ENCODE data around the gene RANBP1.

Gene RANBP1

DNA sequence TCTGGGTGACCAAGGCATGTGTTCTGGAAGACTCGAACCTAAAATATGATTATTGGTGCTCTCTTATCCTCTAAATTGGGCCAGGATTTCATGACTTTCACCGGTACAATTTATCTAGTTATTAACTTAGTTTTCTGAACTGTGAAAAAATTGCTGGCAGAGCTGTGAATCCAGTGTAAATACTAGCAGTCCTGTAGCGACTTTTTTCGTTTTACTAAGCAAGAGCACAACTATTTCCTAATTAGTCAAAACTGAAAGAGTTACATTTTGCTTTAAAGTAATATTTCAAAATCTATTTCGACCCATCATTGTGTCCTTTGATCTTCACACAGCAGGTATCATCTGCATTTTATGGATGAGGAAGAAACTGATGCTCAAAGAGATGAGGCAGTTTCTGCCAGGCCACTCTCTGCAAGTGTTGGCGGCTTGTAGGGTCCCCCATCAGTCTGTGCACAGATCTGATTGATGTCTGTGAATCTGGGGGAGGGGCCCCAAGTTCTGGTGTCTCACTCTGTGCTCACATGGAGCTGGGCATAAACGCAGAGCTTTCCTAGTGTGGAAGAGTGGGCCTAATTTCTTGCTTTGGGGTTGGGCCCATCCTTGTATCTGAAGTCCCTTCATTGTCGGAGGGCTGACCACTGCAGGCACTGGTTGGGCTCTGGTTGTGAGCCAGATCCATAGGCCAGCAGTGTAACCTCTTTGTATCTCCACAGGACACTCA is 2.6 kb downstream of the RANBP1 start:
- H3K36me3 ChIP-seq (ENCODE audit: control insufficient read depth in 1 of 2, insufficient read depth in 2 of 2, low read length in 2 of 2) = peaks cover 12 to 51% of the 10 kb centered on the region in 2 donors

DNA sequence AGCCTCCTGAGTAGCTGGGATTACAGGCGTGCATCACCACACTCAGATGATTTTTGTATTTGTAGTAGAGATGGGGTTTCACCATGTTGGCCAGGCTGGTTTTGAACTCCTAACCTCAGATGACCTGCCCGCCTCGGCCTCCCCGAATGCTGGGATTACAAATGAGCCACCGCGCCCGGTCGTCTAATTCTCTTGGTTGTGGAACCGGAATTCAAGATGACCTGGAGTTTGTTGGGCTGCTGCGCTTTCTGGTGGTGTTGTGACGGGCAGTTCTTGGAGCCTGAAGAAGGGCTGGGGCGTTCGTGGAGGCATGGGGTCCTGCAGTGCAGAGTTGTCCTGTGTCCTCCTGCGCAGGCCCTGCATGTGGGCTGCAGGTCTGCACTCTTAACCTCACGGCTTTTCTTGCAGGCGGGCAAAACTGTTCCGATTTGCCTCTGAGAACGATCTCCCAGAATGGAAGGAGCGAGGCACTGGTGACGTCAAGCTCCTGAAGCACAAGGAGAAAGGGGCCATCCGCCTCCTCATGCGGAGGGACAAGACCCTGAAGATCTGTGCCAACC is 6.0 kb downstream of the RANBP1 start:
- no peak overlapping the region for H3K4me3 ChIP-seq (ENCODE audit: low read depth in 1 of 2, low read length in 2 of 2)
- peaks cover 6 to 34% of the 10 kb centered on the region in 2 donors for H3K4me1 ChIP-seq (ENCODE audit: control insufficient read depth in 1 of 2, insufficient read depth in 2 of 2, low read length in 2 of 2)
- no peaks in the 10 kb centered on the region for H3K27me3 ChIP-seq (ENCODE audit: low read depth, low read length)
- H3K9me3 ChIP-seq (ENCODE audit: control insufficient read depth in 1 of 2, low read length in 2 of 2) = no peaks in the 10 kb centered on the region
- no peak overlapping the region for H3K27ac ChIP-seq (ENCODE audit: low read length)
- peaks cover 18 to 59% of the 10 kb centered on the region in 2 donors for H3K36me3 ChIP-seq (ENCODE audit: control insufficient read depth in 1 of 2, insufficient read depth in 2 of 2, low read length in 2 of 2)

More for the DNA sequence above, 2.6 kb downstream of the RANBP1 start:
- Histone ChIP-seq H3K27ac (ENCODE audit: low read length) (peak overlapping the region; percentile 58), H3K4me1 (ENCODE audit: control insufficient read depth in 1 of 2, insufficient read depth in 2 of 2, low read length in 2 of 2) (peaks cover 6 to 47% of the 10 kb centered on the region in 2 donors), H3K4me3 (ENCODE audit: low read depth in 1 of 2, low read length in 2 of 2) (peak overlapping the region; percentile 83 to 94), H3K9me3 (ENCODE audit: control insufficient read depth in 1 of 2, low read length in 2 of 2) (no peaks in the 10 kb centered on the region), H3K27me3 (ENCODE audit: low read depth, low read length) (no peaks in the 10 kb centered on the region)

DNA sequence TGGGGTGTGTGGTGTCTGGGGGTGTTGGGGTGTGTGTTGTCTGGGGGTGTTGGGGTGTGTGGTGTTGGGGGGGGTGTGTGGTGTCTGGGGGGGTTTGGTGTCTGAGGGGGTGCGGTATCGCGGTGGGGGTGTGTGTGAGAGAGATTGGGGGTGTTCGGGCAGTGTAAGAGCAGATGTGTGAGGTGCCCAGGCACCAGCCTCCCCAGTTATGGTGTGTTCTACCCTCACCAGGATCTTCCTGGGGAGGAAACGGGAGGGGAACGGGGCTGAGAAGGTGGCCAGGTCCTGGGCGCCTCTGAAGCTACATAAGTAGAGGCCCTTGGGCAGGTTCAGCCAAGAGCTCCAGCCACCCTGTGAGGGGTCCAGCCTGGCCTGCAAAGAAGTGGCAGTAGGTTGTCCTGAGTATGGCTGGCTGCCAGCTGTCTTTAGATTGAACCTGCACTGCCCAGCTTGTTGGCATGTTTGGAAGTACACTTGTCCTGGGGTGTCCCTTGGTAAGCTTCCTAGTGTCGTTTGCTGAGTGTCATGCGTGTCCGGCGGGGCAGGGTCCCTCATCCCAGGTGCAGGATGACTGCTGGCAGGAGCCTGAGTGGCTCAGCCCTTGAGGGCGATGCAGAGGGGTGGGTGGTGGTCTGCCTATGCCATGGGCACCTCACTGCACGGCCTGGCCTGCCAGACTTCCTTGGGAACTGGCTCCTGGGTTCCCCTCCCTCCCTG is 7.6 kb downstream of the RANBP1 start:
- Histone ChIP-seq H3K27ac (ENCODE audit: low read length) (no peak overlapping the region), H3K9me3 (ENCODE audit: control insufficient read depth in 1 of 2, low read length in 2 of 2) (no peaks in the 10 kb centered on the region), H3K27me3 (ENCODE audit: low read depth, low read length) (no peaks in the 10 kb centered on the region), H3K4me3 (ENCODE audit: low read depth in 1 of 2, low read length in 2 of 2) (no peak overlapping the region), H3K4me1 (ENCODE audit: control insufficient read depth in 1 of 2, insufficient read depth in 2 of 2, low read length in 2 of 2) (peaks cover 1 to 25% of the 10 kb centered on the region in 2 donors), H3K36me3 (ENCODE audit: control insufficient read depth in 1 of 2, insufficient read depth in 2 of 2, low read length in 2 of 2) (peaks cover 18 to 69% of the 10 kb centered on the region in 2 donors)

DNA sequence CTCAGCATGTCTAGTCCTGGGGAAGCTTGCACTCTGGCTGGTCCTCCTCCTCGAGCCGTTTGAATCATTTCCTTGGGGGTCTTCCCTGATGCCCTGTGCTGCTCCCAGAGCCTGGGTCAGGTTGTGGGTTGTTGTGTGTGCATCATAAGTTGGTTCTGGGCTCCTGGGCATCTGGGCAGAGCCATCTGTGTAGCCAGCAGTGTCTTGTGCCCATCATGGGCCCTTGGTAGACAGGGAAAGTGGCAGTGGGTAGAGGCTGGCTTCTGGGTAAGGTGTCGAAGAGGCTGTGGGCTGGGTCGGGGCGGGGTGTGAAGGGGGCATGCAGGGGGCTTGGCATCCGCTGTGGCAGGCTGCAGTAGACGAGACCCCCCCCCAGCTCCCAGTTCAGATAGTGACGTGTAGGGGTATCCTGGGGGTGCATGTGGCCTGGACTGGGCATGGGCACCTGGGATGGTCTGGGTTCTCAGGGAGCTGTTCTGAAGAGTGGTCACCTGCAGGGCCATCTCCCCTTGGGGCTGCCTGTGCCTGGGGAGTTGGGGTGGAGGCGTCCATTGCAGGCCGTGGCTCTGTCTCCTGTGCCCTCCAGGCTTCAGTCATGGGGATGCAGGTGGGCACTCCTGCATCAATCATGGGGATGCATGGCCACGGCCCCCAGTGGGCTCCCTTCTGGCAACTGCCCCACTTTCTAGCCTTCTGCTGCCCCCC is 8.3 kb downstream of the RANBP1 start:
- H3K27me3 ChIP-seq (ENCODE audit: low read depth, low read length) = no peaks in the 10 kb centered on the region

DNA sequence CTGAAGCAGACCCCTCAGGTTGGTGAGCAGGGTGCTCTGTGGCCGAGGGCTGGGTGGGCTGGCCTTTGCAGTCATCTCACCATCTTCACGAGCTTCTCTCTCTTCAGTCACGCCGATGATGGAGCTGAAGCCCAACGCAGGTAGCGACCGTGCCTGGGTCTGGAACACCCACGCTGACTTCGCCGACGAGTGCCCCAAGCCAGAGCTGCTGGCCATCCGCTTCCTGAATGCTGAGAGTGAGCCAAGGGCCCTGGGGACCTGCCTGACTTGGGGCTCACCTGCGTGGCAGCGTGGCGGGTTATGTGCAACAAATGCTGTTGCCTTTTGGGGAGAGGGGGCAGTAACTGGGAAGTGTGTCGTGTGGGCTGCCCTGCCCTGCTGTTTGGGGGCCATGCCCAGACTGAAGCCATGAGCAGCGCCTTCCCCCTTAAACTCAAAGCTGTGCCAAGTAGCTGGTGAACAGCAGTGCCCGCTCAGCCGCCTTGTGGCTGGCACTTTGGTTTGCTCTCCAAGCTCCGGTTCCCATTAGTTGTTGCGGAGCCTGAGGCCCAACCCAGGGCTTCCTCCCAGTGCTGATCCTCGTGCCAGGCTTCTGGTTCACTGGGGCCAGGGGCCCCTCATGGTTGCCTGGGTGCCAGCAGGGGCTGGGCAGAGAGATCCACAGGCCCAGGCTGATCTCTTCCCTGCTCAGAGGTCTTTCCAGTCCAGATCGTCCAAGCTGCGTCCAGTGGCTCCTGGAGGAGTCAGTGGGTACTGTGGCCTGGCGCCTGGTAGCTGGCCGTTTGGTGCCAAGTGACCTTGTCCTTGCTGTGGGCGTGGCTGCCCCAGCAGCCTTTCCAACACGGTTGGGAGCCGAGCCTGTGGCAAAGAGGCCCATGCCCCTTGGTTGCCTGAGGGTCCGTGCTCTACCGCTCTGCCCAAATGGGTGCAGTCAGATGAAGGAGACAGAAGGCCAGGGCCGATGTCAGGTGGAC is 9.6 kb downstream of the RANBP1 start:
- H3K4me3 ChIP-seq (ENCODE audit: low read depth in 1 of 2, low read length in 2 of 2) = no peak overlapping the region

More for the DNA sequence above, 8.3 kb downstream of the RANBP1 start:
- Histone ChIP-seq H3K4me3 (ENCODE audit: low read depth in 1 of 2, low read length in 2 of 2) (no peak overlapping the region), H3K36me3 (ENCODE audit: control insufficient read depth in 1 of 2, insufficient read depth in 2 of 2, low read length in 2 of 2) (peaks cover 18 to 67% of the 10 kb centered on the region in 2 donors), H3K9me3 (ENCODE audit: control insufficient read depth in 1 of 2, low read length in 2 of 2) (no peaks in the 10 kb centered on the region), H3K4me1 (ENCODE audit: control insufficient read depth in 1 of 2, insufficient read depth in 2 of 2, low read length in 2 of 2) (peaks cover 0 to 18% of the 10 kb centered on the region in 2 donors), H3K27ac (ENCODE audit: low read length) (no peak overlapping the region)

DNA sequence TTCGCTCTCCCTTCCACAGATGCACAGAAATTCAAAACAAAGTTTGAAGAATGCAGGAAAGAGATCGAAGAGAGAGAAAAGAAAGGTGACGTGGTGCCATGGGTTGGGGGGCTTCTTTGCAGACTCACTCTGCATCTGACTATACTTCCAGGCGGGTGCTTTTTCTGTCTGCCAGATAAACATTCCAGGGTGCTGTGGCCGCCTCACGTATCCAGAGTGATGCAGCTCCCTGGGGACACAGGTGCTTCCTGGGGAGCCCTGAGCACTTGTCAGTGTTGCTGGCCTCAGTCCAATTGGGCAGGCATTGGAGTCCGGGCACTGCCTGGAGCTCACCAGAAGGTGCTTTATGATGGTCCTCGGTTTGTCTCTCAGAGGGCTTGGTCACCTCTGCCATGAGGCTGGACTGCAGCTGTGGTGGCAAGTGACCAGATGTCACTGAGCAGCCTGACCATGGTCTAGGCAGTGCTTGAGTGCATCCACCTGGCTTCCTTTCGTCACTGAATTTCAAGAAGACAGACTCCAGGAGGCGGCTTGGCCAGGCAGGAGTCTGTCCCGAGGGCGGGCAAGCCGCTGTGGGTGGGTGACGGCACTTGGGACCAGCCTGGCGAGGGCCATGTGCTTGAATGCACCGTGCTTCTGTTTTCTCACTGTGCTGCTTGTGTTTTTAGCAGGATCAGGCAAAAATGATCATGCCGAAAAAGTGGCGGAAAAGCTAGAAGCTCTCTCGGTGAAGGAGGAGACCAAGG is 10.6 kb downstream of the RANBP1 start:
- Histone ChIP-seq H3K27me3 (ENCODE audit: low read depth, low read length) (no peaks in the 10 kb centered on the region), H3K9me3 (ENCODE audit: control insufficient read depth in 1 of 2, low read length in 2 of 2) (no peaks in the 10 kb centered on the region), H3K36me3 (ENCODE audit: control insufficient read depth in 1 of 2, insufficient read depth in 2 of 2, low read length in 2 of 2) (peaks cover 10 to 47% of the 10 kb centered on the region in 2 donors), H3K4me1 (ENCODE audit: control insufficient read depth in 1 of 2, insufficient read depth in 2 of 2, low read length in 2 of 2) (peaks cover 0 to 9% of the 10 kb centered on the region in 2 donors), H3K27ac (ENCODE audit: low read length) (no peak overlapping the region), H3K4me3 (ENCODE audit: low read depth in 1 of 2, low read length in 2 of 2) (no peak overlapping the region)

More for the DNA sequence above, 9.6 kb downstream of the RANBP1 start:
- no peaks in the 10 kb centered on the region for H3K9me3 ChIP-seq (ENCODE audit: control insufficient read depth in 1 of 2, low read length in 2 of 2)
- H3K4me1 ChIP-seq (ENCODE audit: control insufficient read depth in 1 of 2, insufficient read depth in 2 of 2, low read length in 2 of 2) = peaks cover 0 to 10% of the 10 kb centered on the region in 2 donors
- H3K27ac ChIP-seq (ENCODE audit: low read length) = no peak overlapping the region
- peaks cover 12 to 54% of the 10 kb centered on the region in 2 donors for H3K36me3 ChIP-seq (ENCODE audit: control insufficient read depth in 1 of 2, insufficient read depth in 2 of 2, low read length in 2 of 2)
- no peaks in the 10 kb centered on the region for H3K27me3 ChIP-seq (ENCODE audit: low read depth, low read length)

DNA sequence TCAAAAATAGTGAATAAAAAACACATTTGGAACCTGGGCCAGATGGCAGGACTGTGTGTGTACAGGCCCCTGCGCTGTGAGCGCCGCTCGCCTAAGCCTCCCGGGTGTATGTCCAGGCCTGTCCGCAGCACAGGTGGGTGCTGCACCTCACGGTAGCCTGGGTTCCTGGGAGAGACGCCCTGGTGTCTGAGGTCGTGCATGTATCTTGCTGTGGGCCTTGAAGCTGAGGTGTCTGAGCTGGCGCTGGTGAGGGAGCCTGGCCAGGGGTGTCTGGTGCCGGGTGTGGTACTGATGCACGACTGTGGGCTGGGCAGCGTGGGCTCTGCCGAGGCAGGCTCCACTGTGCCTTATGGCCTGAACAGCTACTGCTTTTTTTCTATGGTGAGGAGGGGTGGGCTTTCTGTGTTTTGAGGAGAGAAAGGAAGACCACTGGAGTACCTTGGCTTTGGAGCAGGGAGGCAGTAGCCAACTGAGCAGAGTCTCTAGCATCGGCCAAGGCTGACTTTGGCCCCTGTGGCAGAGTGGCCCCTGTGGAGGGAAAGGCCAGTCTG is 11.5 kb downstream of the RANBP1 start:
- peaks cover 0 to 12% of the 10 kb centered on the region in 2 donors for H3K4me1 ChIP-seq (ENCODE audit: control insufficient read depth in 1 of 2, insufficient read depth in 2 of 2, low read length in 2 of 2)
- no peak overlapping the region for H3K4me3 ChIP-seq (ENCODE audit: low read depth in 1 of 2, low read length in 2 of 2)
- no peak overlapping the region for H3K27ac ChIP-seq (ENCODE audit: low read length)
- no peaks in the 10 kb centered on the region for H3K9me3 ChIP-seq (ENCODE audit: control insufficient read depth in 1 of 2, low read length in 2 of 2)
- H3K36me3 ChIP-seq (ENCODE audit: control insufficient read depth in 1 of 2, insufficient read depth in 2 of 2, low read length in 2 of 2) = peaks cover 6 to 38% of the 10 kb centered on the region in 2 donors
- H3K27me3 ChIP-seq (ENCODE audit: low read depth, low read length) = no peaks in the 10 kb centered on the region

DNA sequence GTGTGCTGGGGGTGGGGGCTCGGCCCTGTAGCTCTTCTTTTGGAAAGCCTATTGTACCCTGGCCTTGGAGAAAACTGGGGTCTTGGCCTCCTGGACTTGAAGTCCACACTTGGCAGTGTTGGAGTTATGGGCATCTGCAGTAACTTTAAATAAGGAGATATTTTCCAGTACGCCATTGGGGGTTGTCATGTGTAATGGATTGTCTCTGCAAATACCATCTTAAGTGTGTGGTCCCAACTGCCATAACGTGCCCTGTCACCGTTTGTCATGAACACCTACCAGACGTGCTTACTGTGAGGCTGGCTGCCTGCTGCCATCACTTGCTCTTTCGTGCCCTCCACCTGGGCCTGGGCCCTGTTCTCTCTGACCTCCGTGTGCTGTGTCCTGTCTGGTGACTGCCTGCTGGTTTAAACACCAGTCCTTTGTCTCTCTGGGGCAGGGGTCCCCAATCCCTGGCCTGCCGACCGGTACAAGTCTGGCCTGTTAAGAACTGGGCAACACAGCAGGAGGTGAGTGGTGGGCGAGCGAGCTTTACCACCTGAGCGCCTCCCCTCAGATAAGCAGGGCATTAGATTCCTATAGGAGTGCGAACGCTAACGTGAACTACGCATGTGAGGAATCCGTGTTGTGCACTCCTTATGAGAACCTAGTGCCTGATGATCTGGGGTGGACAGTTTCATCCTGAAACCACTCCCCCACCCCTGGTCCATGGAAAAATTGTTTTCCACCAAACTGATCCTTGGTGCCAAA is 12.1 kb downstream of the RANBP1 start:
- peaks cover 5 to 37% of the 10 kb centered on the region in 2 donors for H3K36me3 ChIP-seq (ENCODE audit: control insufficient read depth in 1 of 2, insufficient read depth in 2 of 2, low read length in 2 of 2)
- H3K4me3 ChIP-seq (ENCODE audit: low read depth in 1 of 2, low read length in 2 of 2) = no peak overlapping the region
- H3K27ac ChIP-seq (ENCODE audit: low read length) = no peak overlapping the region
- H3K9me3 ChIP-seq (ENCODE audit: control insufficient read depth in 1 of 2, low read length in 2 of 2) = no peaks in the 10 kb centered on the region
- H3K27me3 ChIP-seq (ENCODE audit: low read depth, low read length) = no peaks in the 10 kb centered on the region
- H3K4me1 ChIP-seq (ENCODE audit: control insufficient read depth in 1 of 2, insufficient read depth in 2 of 2, low read length in 2 of 2) = peaks cover 5 to 19% of the 10 kb centered on the region in 2 donors

DNA sequence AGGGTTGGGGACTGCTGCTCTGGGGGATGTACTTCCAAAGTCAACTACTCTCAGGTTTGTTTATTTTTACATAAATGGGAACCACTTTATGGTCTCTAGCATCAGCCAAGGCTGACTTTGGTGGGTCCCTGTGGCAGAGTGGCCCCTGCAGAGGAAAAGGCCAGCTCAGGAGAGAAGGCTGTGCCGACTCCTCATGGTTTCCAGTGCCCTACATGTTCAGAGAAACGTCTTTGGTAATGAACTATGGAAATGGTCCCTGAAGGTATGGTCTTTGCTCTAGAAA is 12.7 kb downstream of the RANBP1 start:
- Histone ChIP-seq H3K27me3 (ENCODE audit: low read depth, low read length) (no peaks in the 10 kb centered on the region), H3K9me3 (ENCODE audit: control insufficient read depth in 1 of 2, low read length in 2 of 2) (no peaks in the 10 kb centered on the region), H3K36me3 (ENCODE audit: control insufficient read depth in 1 of 2, insufficient read depth in 2 of 2, low read length in 2 of 2) (peaks cover 5 to 34% of the 10 kb centered on the region in 2 donors), H3K4me3 (ENCODE audit: low read depth in 1 of 2, low read length in 2 of 2) (no peak overlapping the region), H3K4me1 (ENCODE audit: control insufficient read depth in 1 of 2, insufficient read depth in 2 of 2, low read length in 2 of 2) (peaks cover 5 to 22% of the 10 kb centered on the region in 2 donors), H3K27ac (ENCODE audit: low read length) (no peak overlapping the region)
